AG04450 (cell line): ENCODE measurements around the gene ZNF280D. TPM values are rescaled to one million over a fixed set of nuclear protein-coding genes. Genes with fewer than 3 reads are reported as not detected.

Source experiments
- CTCF ChIA-PET: fragments of 300-600, 350-600 bp; formaldehyde crosslinking; extraction: SDS; loops from one replicate; lab custom pipeline; 2022; ENCODE audit warnings: antibody characterized with exemption, inconsistent platforms; lab: Charles Lee
- POLR2A ChIA-PET: fragments of 350-600 bp; formaldehyde crosslinking; extraction: SDS; loops from one replicate; lab custom pipeline; 2021; ENCODE audit warnings: antibody characterized with exemption, inconsistent platforms; lab: Yijun Ruan, JAX
- DNase-seq: peaks from one replicate; pipeline ENCODE4 v3.0.0-alpha.2; 2011; ENCODE audit warnings: low read depth, low spot score
- H3K27ac ChIP-seq: one replicate; pipeline ENCODE4 v1.5.1; 2012; ENCODE audit warnings: low read depth, low read length, control low read depth
- H3K27me3 ChIP-seq: one replicate; pipeline ENCODE4 v1.6.0; 2012; ENCODE audit warnings: low read length; ENCODE audit not compliant: control insufficient read depth, insufficient read depth
- H3K4me3 ChIP-seq: 2 replicates; pipeline ENCODE4 v1.5.1; 2011; ENCODE audit warnings: mild to moderate bottlenecking, low read depth, low read length, control low read depth
- H3K9me3 ChIP-seq: 2 replicates; pipeline ENCODE4 v1.5.1; 2012; ENCODE audit warnings: low read length; ENCODE audit not compliant: control insufficient read depth, insufficient read depth
- polyA plus RNA-seq: library from polyadenylated mRNA; depleted of rRNA; stranded (reverse); fragments of >200 nt; gene quantifications from 2 replicates; pipeline ENCODE4 v1.2.3, GENCODE V29; 2011; rRNA removed
- small RNA-seq: library from RNA; depleted of rRNA; stranded (forward); fragments of <200 nt; gene quantifications from one replicate; pipeline ENCODE3, GENCODE V24; 2012; ENCODE audit warnings: low read depth; ENCODE audit not compliant: insufficient read length
- TF ChIP-seq, protein P1 (sequence below): IDR thresholded peaks from 2 replicates; pipeline ENCODE4 v1.5.1; 2011; ENCODE audit warnings: low read depth, low read length, control low read depth, inconsistent platforms

The ZNF280D gene
- polyA plus RNA-seq, 1 experiment = 17.6 TPM

DNA sequence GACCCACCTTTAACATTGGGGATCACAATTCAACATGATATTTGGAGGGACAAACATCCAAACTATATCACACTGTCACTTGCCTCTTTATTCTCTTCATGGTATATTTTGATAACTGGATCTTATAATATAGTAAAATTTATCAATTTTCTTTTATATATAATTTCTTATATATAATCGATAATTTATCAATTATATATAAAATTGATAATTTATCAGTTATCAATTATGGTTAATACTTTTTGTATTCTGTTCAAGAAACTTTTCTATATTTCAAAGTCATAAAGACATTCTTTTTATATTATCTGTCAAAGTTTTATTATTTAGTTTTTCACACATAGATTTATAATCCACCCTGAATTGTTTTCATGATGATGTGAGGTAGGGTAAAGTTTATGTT lies 132.9 kb downstream of the ZNF280D start:
- CTCF ChIA-PET = no interaction called here
- POLR2A ChIA-PET = no interaction called here
- H3K27ac ChIP-seq = no peak overlapping the region
- no peaks in the 10 kb centered on the region for H3K27me3 ChIP-seq
- H3K4me3 ChIP-seq = no peak overlapping the region
- no peak for DNase-seq
- H3K9me3 ChIP-seq = peaks cover 4% of the 10 kb centered on the region; the same call in 1 of the 2 replicates
- TF ChIP-seq, protein P1, sequence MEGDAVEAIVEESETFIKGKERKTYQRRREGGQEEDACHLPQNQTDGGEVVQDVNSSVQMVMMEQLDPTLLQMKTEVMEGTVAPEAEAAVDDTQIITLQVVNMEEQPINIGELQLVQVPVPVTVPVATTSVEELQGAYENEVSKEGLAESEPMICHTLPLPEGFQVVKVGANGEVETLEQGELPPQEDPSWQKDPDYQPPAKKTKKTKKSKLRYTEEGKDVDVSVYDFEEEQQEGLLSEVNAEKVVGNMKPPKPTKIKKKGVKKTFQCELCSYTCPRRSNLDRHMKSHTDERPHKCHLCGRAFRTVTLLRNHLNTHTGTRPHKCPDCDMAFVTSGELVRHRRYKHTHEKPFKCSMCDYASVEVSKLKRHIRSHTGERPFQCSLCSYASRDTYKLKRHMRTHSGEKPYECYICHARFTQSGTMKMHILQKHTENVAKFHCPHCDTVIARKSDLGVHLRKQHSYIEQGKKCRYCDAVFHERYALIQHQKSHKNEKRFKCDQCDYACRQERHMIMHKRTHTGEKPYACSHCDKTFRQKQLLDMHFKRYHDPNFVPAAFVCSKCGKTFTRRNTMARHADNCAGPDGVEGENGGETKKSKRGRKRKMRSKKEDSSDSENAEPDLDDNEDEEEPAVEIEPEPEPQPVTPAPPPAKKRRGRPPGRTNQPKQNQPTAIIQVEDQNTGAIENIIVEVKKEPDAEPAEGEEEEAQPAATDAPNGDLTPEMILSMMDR = no peak

GRCh38 chr15:56598991-56599390 lies 134.3 kb downstream of the ZNF280D start:
- DNase-seq = no peak
- POLR2A ChIA-PET = interaction anchor here (0.5 kb wide), 1 partner anchor 25 kb away, joined by 5 read pairs; no protein-coding TSS in a partner anchor
- H3K27ac ChIP-seq = no peak overlapping the region
- CTCF ChIA-PET = no interaction called here
- no peak overlapping the region for H3K4me3 ChIP-seq
- TF ChIP-seq, protein P1 = no peak
- H3K27me3 ChIP-seq = no peaks in the 10 kb centered on the region
- H3K9me3 ChIP-seq = peaks cover 4% of the 10 kb centered on the region; the same call in 1 of the 2 replicates

DNA sequence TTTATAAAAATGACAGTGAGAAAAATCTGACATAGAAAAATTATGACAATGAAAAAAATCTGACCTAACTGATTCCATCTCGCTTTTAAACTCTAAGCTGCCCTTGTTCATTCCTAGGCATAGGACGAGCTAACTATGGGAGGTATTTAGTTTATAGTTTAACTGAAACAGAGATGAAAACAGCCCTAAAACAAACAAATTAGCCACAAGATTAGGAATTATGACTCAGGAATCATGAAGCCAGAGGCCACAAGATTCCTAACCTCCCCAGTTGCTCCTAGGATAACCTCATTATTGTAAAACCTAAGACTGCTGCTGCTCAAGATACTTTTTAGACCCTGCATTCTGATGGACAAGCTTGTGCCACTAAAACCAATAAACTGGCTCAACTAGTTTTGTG lies 145.6 kb downstream of the ZNF280D start:
- no peak for DNase-seq
- CTCF ChIA-PET = no interaction called here
- Histone ChIP-seq H3K27ac (no peak overlapping the region), H3K4me3 (no peak overlapping the region), H3K27me3 (no peaks in the 10 kb centered on the region), H3K9me3 (peaks cover 10% of the 10 kb centered on the region)
- POLR2A ChIA-PET = no interaction called here
- TF ChIP-seq, protein P1 = no peak

DNA sequence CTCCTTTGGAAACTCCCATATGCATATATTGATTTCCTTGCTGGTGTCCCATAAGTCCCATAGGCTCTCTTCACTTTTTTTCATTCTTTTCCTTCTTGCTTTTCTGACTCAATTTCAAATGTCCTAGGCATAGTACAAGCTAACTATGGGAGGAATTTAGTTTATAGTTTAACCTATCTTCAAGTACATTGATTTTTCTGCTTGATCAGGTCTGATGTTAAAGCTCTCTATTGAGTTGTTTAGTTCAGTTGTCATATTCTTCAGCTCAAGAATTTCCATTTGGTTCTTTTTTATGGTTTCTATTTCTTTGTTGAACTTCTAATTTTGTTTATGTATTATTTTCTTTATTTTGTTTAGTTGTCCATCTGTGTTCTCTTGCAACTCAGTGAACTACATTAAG lies 147.1 kb downstream of the ZNF280D start:
- Histone ChIP-seq H3K9me3 (peaks cover 10% of the 10 kb centered on the region), H3K27me3 (peaks cover 2% of the 10 kb centered on the region), H3K27ac (no peak overlapping the region), H3K4me3 (no peak overlapping the region)
- DNase-seq = no peak
- TF ChIP-seq, protein P1 = no peak
- CTCF ChIA-PET = no interaction called here
- POLR2A ChIA-PET = no interaction called here

GRCh38 chr15:56582785-56583184 lies 150.5 kb downstream of the ZNF280D start:
- H3K27ac ChIP-seq = no peak overlapping the region
- H3K27me3 ChIP-seq = peaks cover 2% of the 10 kb centered on the region
- TF ChIP-seq, protein P1 = no peak
- no peak overlapping the region for H3K4me3 ChIP-seq
- POLR2A ChIA-PET = no interaction called here
- H3K9me3 ChIP-seq = peaks cover 10% of the 10 kb centered on the region
- DNase-seq = no peak
- CTCF ChIA-PET = no interaction called here

Small RNAs within 50 kb of the gene (small RNA-seq; reads per million reads assigned to genes)
- not detected for gene RF00019

Other genes starting within 250 kb of the ZNF280D start
- gene TCF12, start 185.1 kb upstream of the ZNF280D start, polyA plus RNA-seq = 410 and 447 TPM in 2 replicates